Keratinocyte (primary cell): ENCODE data around the gene RASA1. TPM values are rescaled to one million over a fixed set of nuclear protein-coding genes. Genes with fewer than 3 reads are reported as not detected.

Experiments used
- DNase-seq: peaks from one replicate; pipeline ENCODE4 v3.0.0-alpha.2; 2011; ENCODE audit warnings: low read depth, missing footprints, low spot score
- FAIRE-seq: peaks from 2 replicates; lab custom pipeline; 2011; peaks lifted over from hg19 to GRCh38; lab: Jason Lieb, UNC
- H2AFZ ChIP-seq: 2 replicates; pipeline ENCODE4 v1.6.0; 2012; ENCODE audit warnings: low read length, control low read depth, inconsistent platforms; ENCODE audit not compliant: control insufficient read depth
- H3K27ac ChIP-seq: 2 replicates; pipeline ENCODE4 v1.5.1; 2011; ENCODE audit warnings: low read length; ENCODE audit not compliant: control insufficient read depth, insufficient read depth
- H3K27me3 ChIP-seq: 3 replicates; pipeline ENCODE4 v1.6.0; 2011; ENCODE audit warnings: low read length; ENCODE audit not compliant: control insufficient read depth, insufficient read depth; ENCODE audit errors: extremely low read depth
- H3K36me3 ChIP-seq, 2 experiments: 2 replicates in 1 of 2; 3 replicates in 1 of 2; pipeline ENCODE4 v1.5.1; 2011; ENCODE audit warnings: low read length in 2 of 2, mild to moderate bottlenecking in 1 of 2; ENCODE audit not compliant: control insufficient read depth in 2 of 2, insufficient read depth in 2 of 2; ENCODE audit errors: extremely low read depth in 1 of 2
- H3K4me1 ChIP-seq: 3 replicates; pipeline ENCODE4 v1.5.1; 2011; ENCODE audit warnings: low read length; ENCODE audit not compliant: control insufficient read depth, insufficient read depth; ENCODE audit errors: extremely low read depth
- H3K4me2 ChIP-seq: 3 replicates; pipeline ENCODE4 v1.6.0; 2011; ENCODE audit warnings: low read depth, low read length; ENCODE audit not compliant: control insufficient read depth, insufficient read depth; ENCODE audit errors: extremely low read depth
- H3K4me3 ChIP-seq, 3 experiments: fragments of 200-600 bp in 1 of 3; sonication (generic) in 1 of 3; 2 replicates in 2 of 3; 3 replicates in 1 of 3; pipeline ENCODE4 v1.5.1; 2011 to 2016; ENCODE audit warnings: low read length in 3 of 3, mild to moderate bottlenecking in 3 of 3, control low read depth in 2 of 3, inconsistent platforms in 1 of 3, low read depth in 1 of 3, mixed read lengths in 1 of 3, mixed run types in 1 of 3, moderate library complexity in 1 of 3; ENCODE audit not compliant: control insufficient read depth in 2 of 3, insufficient read depth in 2 of 3; ENCODE audit errors: extremely low read depth in 1 of 3
- H3K79me2 ChIP-seq: 2 replicates; pipeline ENCODE4 v1.6.0; 2012; ENCODE audit warnings: low read length; ENCODE audit not compliant: control insufficient read depth, insufficient read depth
- H3K9ac ChIP-seq: 3 replicates; pipeline ENCODE4 v1.6.0; 2011; ENCODE audit warnings: low read length; ENCODE audit not compliant: control insufficient read depth, insufficient read depth; ENCODE audit errors: extremely low read depth
- H3K9me1 ChIP-seq: 3 replicates; pipeline ENCODE4 v1.6.0; 2011; ENCODE audit warnings: low read length; ENCODE audit not compliant: control insufficient read depth, insufficient read depth; ENCODE audit errors: extremely low read depth
- H3K9me3 ChIP-seq: 2 replicates; pipeline ENCODE4 v1.5.1; 2012; ENCODE audit warnings: low read depth, low read length; ENCODE audit not compliant: control insufficient read depth
- H4K20me1 ChIP-seq: 3 replicates; pipeline ENCODE4 v1.6.0; 2011; ENCODE audit warnings: low read length; ENCODE audit not compliant: control insufficient read depth, insufficient read depth; ENCODE audit errors: extremely low read depth
- EZH2 ChIP-seq: IDR thresholded peaks from one replicate; pipeline ENCODE4 v1.6.1; 2012; ENCODE audit warnings: inconsistent platforms, mild to moderate bottlenecking, low read length, moderate library complexity
- dilution Hi-C: fragments of 300-500 bp; cut with MboI; formaldehyde crosslinking; loops from one replicate; pipeline ENCODE4 v1.7.0; 2020; ENCODE audit warnings: low sequenced_read_pairs; ENCODE audit not compliant: extremely low pct_ligation_motif_present
- polyA plus RNA-seq, 5 experiments: library from polyadenylated mRNA; depleted of rRNA in 3 of 5; stranded (reverse) in 3 of 5; stranded (forward) in 1 of 5; unstranded in 1 of 5; fragments of >200 nt; gene quantifications; 1 replicate in 1 of 5; 2 replicates in 3 of 5; 3 replicates in 1 of 5; pipeline versions ENCODE4 v1.2.1 to v1.2.3, GENCODE V29; 2011 to 2012; ENCODE audit warnings: missing spikeins in 2 of 5, low read depth in 1 of 5, low replicate concordance in 1 of 5
- TF ChIP-seq, protein P1 (sequence below), 3 experiments: IDR thresholded peaks in 1 of 3; conservative IDR thresholded peaks in 1 of 3; optimal IDR thresholded peaks in 1 of 3; 2 replicates in 2 of 3; 3 replicates in 1 of 3; pipeline versions ENCODE3 to v1.5.1; 2011; ENCODE audit warnings: low read length in 3 of 3, mild to moderate bottlenecking in 3 of 3, moderate library complexity in 2 of 3, control low read depth in 1 of 3, inconsistent platforms in 1 of 3; ENCODE audit not compliant: insufficient read depth in 2 of 3; ENCODE audit errors: extremely low read depth in 1 of 3

Gene RASA1
- polyA plus RNA-seq, 1 donor (not counting 4 experiments of a cell fraction or from before 2014, with no cell fraction given) = 57.9 TPM

GRCh38 chr5:87361536-87362213 lies 94.0 kb downstream of the RASA1 start:
- Histone ChIP-seq H3K4me2 (no peak overlapping the region), H3K9ac (no peak overlapping the region), H3K79me2 (no peaks in the 10 kb centered on the region), H3K27ac (no peak overlapping the region), H3K9me3 (no peaks in the 10 kb centered on the region), H2AFZ (no peak overlapping the region), H3K9me1 (no peaks in the 10 kb centered on the region), H3K4me3 (no peak overlapping the region), H3K4me1 (no peaks in the 10 kb centered on the region), H4K20me1 (no peaks in the 10 kb centered on the region), H3K27me3 (no peaks in the 10 kb centered on the region), H3K36me3 (peaks cover 3 to 8% of the 10 kb centered on the region in 2 experiments)
- dilution Hi-C loops = no loop called here
- FAIRE-seq (peak; percentile 62), DNase-seq (no peak)
- TF ChIP-seq, protein P1, sequence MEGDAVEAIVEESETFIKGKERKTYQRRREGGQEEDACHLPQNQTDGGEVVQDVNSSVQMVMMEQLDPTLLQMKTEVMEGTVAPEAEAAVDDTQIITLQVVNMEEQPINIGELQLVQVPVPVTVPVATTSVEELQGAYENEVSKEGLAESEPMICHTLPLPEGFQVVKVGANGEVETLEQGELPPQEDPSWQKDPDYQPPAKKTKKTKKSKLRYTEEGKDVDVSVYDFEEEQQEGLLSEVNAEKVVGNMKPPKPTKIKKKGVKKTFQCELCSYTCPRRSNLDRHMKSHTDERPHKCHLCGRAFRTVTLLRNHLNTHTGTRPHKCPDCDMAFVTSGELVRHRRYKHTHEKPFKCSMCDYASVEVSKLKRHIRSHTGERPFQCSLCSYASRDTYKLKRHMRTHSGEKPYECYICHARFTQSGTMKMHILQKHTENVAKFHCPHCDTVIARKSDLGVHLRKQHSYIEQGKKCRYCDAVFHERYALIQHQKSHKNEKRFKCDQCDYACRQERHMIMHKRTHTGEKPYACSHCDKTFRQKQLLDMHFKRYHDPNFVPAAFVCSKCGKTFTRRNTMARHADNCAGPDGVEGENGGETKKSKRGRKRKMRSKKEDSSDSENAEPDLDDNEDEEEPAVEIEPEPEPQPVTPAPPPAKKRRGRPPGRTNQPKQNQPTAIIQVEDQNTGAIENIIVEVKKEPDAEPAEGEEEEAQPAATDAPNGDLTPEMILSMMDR (optimal IDR thresholded peaks at IDR 0.05 in 1 of 3, IDR thresholded peaks at IDR 0.05 in 1 of 3, conservative IDR thresholded peaks at IDR 0.05 in 1 of 3; ENCODE audit: extremely low read depth in 1 of 3, insufficient read depth in 2 of 3, low read length in 3 of 3) = no peak
- no peak for TF ChIP-seq EZH2

DNA sequence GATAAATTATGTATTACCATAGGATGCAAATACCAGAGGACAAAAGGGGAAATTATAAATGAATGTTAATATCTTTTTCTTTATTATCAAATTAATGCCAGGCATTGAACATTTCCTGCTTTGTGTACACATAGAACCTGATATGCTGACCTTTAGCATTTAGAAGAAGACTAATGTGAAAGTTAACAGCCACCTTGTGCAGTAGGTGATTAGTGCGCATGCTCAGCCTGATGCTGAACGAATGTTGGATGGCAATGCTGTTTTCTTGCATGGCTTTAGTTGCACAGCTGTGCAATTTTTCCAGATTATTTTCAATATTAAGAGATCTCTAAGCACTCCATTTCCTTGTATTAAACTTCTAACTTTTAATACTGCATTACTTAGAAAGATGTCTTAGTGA lies 99.6 kb downstream of the RASA1 start:
- no peaks in the 10 kb centered on the region for H3K9me1 ChIP-seq
- H3K27ac ChIP-seq = no peak overlapping the region
- no peak overlapping the region for H3K4me2 ChIP-seq
- H3K9me3 ChIP-seq = no peaks in the 10 kb centered on the region
- no peak for DNase-seq
- TF ChIP-seq, protein P1 (optimal IDR thresholded peaks at IDR 0.05 in 1 of 3, IDR thresholded peaks at IDR 0.05 in 1 of 3, conservative IDR thresholded peaks at IDR 0.05 in 1 of 3; ENCODE audit: extremely low read depth in 1 of 3, insufficient read depth in 2 of 3, low read length in 3 of 3) = no peak
- TF ChIP-seq EZH2 = no peak
- peaks cover 5 to 8% of the 10 kb centered on the region in 2 experiments for H3K36me3 ChIP-seq
- H4K20me1 ChIP-seq = no peaks in the 10 kb centered on the region
- dilution Hi-C loops = no loop called here
- H3K4me1 ChIP-seq = no peaks in the 10 kb centered on the region
- no peak overlapping the region for H2AFZ ChIP-seq
- no peaks in the 10 kb centered on the region for H3K27me3 ChIP-seq
- no peak for FAIRE-seq
- H3K4me3 ChIP-seq = no peak overlapping the region
- no peaks in the 10 kb centered on the region for H3K79me2 ChIP-seq
- no peak overlapping the region for H3K9ac ChIP-seq
